GM18499 (cell line): Measurements from ENCODE around the gene ZBTB3.
"Not testable (repeated sequence)": the region's sequence is repeated elsewhere in the genome, so short reads cannot be mapped to it uniquely, and the experiment has no call there.

Source experiments
- ATAC-seq: cut with Tn5 transposase; IDR thresholded peaks from one replicate; pipeline ENCODE4 v1.9.1; 2021; ENCODE audit warnings: moderate number of reproducible peaks; ENCODE audit not compliant: insufficient read depth, unreplicated experiment

Gene ZBTB3

GRCh38 chr11:62757846-62758788, 4.2 kb upstream of the ZBTB3 start:
- no peak for ATAC-seq

- ATAC-seq, result no peak
Observed at GRCh38 chr11:62755086-62755615, 1.2 kb upstream of the ZBTB3 start.

GRCh38 chr11:62752994-62753735, 795 bp downstream of the ZBTB3 start:
- ATAC-seq, result no peak

- no peak for ATAC-seq
Observed at GRCh38 chr11:62752177-62752785, 1.7 kb downstream of the ZBTB3 start.

- ATAC-seq, result not testable (repeated sequence)
Observed at GRCh38 chr11:62749931-62750330, 4.0 kb downstream of the ZBTB3 start.

- ATAC-seq, result no peak
Observed at GRCh38 chr11:62747475-62748160, 6.3 kb downstream of the ZBTB3 start.

GRCh38 chr11:62737196-62737595, 16.8 kb downstream of the ZBTB3 start:
- no peak for ATAC-seq

- no peak for ATAC-seq
Observed at GRCh38 chr11:62732830-62733229, 21.1 kb downstream of the ZBTB3 start.

GRCh38 chr11:62730076-62730475, 23.9 kb downstream of the ZBTB3 start:
- ATAC-seq, result not testable (repeated sequence)

- no peak for ATAC-seq
Observed at GRCh38 chr11:62728171-62728988, 25.6 kb downstream of the ZBTB3 start, which contains the start of gene TTC9C. Gene TTC9C (plus strand): TSS chr11:62728486. CDS start chr11:62728849, 363 bp downstream.

- peak; percentile 38 for ATAC-seq
Observed at GRCh38 chr11:62727872-62728170, 26.1 kb downstream of the ZBTB3 start.

GRCh38 chr11:62727165-62727871, 26.6 kb downstream of the ZBTB3 start, which contains the start of gene HNRNPUL2:
Gene HNRNPUL2 (minus strand): TSS chr11:62727457. CDS start chr11:62727156, 301 bp downstream.
- peak; percentile 49 for ATAC-seq

GRCh38 chr11:62726915-62727164, 27.1 kb downstream of the ZBTB3 start:
- no peak for ATAC-seq

GRCh38 chr11:62726156-62726914, 27.6 kb downstream of the ZBTB3 start:
- ATAC-seq, result no peak

- ATAC-seq, result no peak
Observed at GRCh38 chr11:62725646-62726045, 28.3 kb downstream of the ZBTB3 start.

- ATAC-seq, result no peak
Observed at GRCh38 chr11:62724171-62724570, 29.8 kb downstream of the ZBTB3 start.

- no peak for ATAC-seq
Observed at GRCh38 chr11:62721994-62722393, 32.0 kb downstream of the ZBTB3 start.

GRCh38 chr11:62719302-62719978, 34.5 kb downstream of the ZBTB3 start:
- no peak for ATAC-seq
